GM23338 (cell line): Measurements from ENCODE around the gene CYTH1.

Source experiments
- CREB1 ChIP-seq: fragments of 250-450 bp; sonication (Bioruptor Pico); IDR thresholded peaks from 2 replicates; pipeline ENCODE4 v1.5.0; 2020; ENCODE audit warnings: low read depth, mild to moderate bottlenecking, moderate library complexity
- EZH2 ChIP-seq: fragments of 200-600 bp; sonication (generic); IDR thresholded peaks from one replicate; pipeline ENCODE4 v1.8.0; 2017; ENCODE audit warnings: antibody characterized with exemption, mild to moderate bottlenecking, low read depth; ENCODE audit not compliant: unreplicated experiment
- EZH2phosphoT487 ChIP-seq: fragments of 200-600 bp; sonication (generic); IDR thresholded peaks from one replicate; pipeline ENCODE4 v1.8.1; 2018; ENCODE audit warnings: antibody characterized with exemption; ENCODE audit not compliant: unreplicated experiment
- JUNB ChIP-seq: IDR thresholded peaks from one replicate; pipeline ENCODE4 v1.6.1; 2016; ENCODE audit warnings: antibody characterized with exemption; ENCODE audit not compliant: unreplicated experiment
- NANOG ChIP-seq: IDR thresholded peaks from 2 replicates; pipeline ENCODE4 v1.6.1; 2016; ENCODE audit warnings: antibody characterized with exemption, borderline replicate concordance
- POLR2AphosphoS5 ChIP-seq: IDR thresholded peaks from 2 replicates; pipeline ENCODE4 v1.6.1; 2016; ENCODE audit warnings: antibody characterized with exemption, low read depth
- ZNF114 ChIP-seq: fragments of 250-450 bp; sonication (Bioruptor Pico); IDR thresholded peaks from 2 replicates; pipeline ENCODE4 v1.5.0; 2020; ENCODE audit warnings: mild to moderate bottlenecking, moderate library complexity
- ZNF331 ChIP-seq: fragments of 250-450 bp; sonication (Bioruptor Pico); IDR thresholded peaks from 2 replicates; pipeline ENCODE4 v1.5.0; 2020; ENCODE audit warnings: low read depth, mild to moderate bottlenecking, moderate library complexity
- TF ChIP-seq, protein P1 (sequence below), 2 experiments: fragments of 200-600 bp in 1 of 2; sonication (generic) in 1 of 2; conservative IDR thresholded peaks; 2 replicates each; pipeline versions ENCODE4 v1.5.1 to v1.6.1; 2016 to 2017; ENCODE audit warnings: antibody characterized with exemption in 2 of 2, low read depth in 2 of 2, mild to moderate bottlenecking in 2 of 2, moderate library complexity in 1 of 2
- TF ChIP-seq, protein P2 (sequence below): IDR thresholded peaks from one replicate; pipeline ENCODE4 v1.6.1; 2018; ENCODE audit warnings: antibody characterized with exemption; ENCODE audit not compliant: unreplicated experiment
- TF ChIP-seq, protein P3 (sequence below): IDR thresholded peaks from 2 replicates; pipeline ENCODE4 v1.6.1; 2016; ENCODE audit warnings: antibody characterized with exemption

DNA sequence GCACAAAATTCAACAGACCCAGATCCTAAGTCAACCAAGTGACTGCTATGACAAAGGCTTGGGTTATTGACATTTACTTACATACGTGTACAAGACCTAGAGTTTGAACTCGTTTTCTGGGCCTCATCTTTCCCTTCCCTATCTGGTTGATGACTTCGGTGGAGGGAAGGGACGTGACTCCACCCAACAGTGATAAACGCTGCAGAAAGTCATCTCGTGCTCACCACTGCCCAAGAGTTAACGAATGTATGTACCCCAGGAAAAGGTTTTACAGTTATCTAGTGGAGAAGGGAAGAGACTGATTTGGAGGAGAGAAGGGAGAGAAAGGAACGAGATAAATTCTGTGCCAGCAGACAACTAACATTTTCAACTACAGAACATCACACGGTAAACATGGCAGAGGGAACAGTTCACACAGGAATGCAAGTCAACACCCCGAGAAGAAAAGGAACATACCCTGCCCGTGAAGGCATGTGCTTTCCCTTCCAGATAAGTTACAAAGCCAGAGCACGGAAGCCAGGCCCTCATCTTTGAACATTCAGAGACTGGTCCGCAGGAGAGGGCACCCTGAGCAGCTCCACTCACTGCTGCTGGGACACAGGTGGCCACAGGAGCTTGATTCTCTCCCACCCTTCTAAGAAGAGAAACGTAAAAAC is 13.9 kb upstream of the CYTH1 start:
- TF ChIP-seq, protein P1, sequence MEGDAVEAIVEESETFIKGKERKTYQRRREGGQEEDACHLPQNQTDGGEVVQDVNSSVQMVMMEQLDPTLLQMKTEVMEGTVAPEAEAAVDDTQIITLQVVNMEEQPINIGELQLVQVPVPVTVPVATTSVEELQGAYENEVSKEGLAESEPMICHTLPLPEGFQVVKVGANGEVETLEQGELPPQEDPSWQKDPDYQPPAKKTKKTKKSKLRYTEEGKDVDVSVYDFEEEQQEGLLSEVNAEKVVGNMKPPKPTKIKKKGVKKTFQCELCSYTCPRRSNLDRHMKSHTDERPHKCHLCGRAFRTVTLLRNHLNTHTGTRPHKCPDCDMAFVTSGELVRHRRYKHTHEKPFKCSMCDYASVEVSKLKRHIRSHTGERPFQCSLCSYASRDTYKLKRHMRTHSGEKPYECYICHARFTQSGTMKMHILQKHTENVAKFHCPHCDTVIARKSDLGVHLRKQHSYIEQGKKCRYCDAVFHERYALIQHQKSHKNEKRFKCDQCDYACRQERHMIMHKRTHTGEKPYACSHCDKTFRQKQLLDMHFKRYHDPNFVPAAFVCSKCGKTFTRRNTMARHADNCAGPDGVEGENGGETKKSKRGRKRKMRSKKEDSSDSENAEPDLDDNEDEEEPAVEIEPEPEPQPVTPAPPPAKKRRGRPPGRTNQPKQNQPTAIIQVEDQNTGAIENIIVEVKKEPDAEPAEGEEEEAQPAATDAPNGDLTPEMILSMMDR (conservative IDR thresholded peaks at IDR 0.05; ENCODE audit: low read depth in 2 of 2), result no peak
- TF ChIP-seq ZNF331 (CRISPR knock-in tag), result no peak
- no peak for TF ChIP-seq EZH2
- no peak for TF ChIP-seq CREB1 (CRISPR knock-in tag)
- TF ChIP-seq, protein P2, sequence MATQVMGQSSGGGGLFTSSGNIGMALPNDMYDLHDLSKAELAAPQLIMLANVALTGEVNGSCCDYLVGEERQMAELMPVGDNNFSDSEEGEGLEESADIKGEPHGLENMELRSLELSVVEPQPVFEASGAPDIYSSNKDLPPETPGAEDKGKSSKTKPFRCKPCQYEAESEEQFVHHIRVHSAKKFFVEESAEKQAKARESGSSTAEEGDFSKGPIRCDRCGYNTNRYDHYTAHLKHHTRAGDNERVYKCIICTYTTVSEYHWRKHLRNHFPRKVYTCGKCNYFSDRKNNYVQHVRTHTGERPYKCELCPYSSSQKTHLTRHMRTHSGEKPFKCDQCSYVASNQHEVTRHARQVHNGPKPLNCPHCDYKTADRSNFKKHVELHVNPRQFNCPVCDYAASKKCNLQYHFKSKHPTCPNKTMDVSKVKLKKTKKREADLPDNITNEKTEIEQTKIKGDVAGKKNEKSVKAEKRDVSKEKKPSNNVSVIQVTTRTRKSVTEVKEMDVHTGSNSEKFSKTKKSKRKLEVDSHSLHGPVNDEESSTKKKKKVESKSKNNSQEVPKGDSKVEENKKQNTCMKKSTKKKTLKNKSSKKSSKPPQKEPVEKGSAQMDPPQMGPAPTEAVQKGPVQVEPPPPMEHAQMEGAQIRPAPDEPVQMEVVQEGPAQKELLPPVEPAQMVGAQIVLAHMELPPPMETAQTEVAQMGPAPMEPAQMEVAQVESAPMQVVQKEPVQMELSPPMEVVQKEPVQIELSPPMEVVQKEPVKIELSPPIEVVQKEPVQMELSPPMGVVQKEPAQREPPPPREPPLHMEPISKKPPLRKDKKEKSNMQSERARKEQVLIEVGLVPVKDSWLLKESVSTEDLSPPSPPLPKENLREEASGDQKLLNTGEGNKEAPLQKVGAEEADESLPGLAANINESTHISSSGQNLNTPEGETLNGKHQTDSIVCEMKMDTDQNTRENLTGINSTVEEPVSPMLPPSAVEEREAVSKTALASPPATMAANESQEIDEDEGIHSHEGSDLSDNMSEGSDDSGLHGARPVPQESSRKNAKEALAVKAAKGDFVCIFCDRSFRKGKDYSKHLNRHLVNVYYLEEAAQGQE, result no peak
- no peak for TF ChIP-seq POLR2AphosphoS5
- TF ChIP-seq JUNB, result no peak
- TF ChIP-seq NANOG, result no peak
- TF ChIP-seq EZH2phosphoT487, result no peak
- TF ChIP-seq ZNF114 (CRISPR knock-in tag), result no peak
- TF ChIP-seq, protein P3, sequence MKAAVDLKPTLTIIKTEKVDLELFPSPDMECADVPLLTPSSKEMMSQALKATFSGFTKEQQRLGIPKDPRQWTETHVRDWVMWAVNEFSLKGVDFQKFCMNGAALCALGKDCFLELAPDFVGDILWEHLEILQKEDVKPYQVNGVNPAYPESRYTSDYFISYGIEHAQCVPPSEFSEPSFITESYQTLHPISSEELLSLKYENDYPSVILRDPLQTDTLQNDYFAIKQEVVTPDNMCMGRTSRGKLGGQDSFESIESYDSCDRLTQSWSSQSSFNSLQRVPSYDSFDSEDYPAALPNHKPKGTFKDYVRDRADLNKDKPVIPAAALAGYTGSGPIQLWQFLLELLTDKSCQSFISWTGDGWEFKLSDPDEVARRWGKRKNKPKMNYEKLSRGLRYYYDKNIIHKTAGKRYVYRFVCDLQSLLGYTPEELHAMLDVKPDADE, result no peak
